Measurements from ENCODE around the gene CDK11B. TPM values are rescaled to one million over a fixed set of nuclear protein-coding genes. Genes with fewer than 3 reads are reported as not detected.
"Not testable (repeated sequence)": the region's sequence is repeated elsewhere in the genome, so short reads cannot be mapped to it uniquely, and the experiment has no call there.

The CDK11B gene
- total RNA-seq, 1 experiment from 2014 or later: 12.9 TPM

- no peak for DNase-seq (ENCODE audit: low spot score)
- in situ Hi-C loops (cut with HindIII; ENCODE audit: low sequenced_read_pairs): no loop called here
Measured at GRCh38 chr1:1664941-1665814, 6.4 kb upstream of the CDK11B start.

DNA sequence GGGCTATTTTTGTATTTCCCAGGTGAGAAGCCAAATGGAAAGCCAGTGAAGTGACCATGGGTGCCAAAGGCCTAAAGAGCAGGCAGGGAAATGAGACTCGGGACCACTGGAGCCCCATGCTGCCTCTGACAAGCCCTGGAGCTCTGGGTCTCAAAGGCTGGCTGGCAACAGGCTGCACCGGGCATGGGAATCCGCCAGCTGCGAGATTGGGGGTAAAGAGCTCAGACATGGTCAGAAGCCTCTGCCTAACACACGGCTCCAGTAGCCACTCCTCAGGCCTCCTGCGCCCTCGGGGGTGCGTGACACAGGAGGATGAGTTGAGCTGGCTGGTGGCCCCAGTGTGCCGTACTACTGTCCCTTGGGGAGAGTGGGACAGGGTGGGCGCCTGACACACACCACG is 5.5 kb upstream of the CDK11B start:
- in situ Hi-C loops (cut with HindIII; ENCODE audit: low sequenced_read_pairs); DNase-seq (ENCODE audit: low spot score): not testable (repeated sequence)

DNA sequence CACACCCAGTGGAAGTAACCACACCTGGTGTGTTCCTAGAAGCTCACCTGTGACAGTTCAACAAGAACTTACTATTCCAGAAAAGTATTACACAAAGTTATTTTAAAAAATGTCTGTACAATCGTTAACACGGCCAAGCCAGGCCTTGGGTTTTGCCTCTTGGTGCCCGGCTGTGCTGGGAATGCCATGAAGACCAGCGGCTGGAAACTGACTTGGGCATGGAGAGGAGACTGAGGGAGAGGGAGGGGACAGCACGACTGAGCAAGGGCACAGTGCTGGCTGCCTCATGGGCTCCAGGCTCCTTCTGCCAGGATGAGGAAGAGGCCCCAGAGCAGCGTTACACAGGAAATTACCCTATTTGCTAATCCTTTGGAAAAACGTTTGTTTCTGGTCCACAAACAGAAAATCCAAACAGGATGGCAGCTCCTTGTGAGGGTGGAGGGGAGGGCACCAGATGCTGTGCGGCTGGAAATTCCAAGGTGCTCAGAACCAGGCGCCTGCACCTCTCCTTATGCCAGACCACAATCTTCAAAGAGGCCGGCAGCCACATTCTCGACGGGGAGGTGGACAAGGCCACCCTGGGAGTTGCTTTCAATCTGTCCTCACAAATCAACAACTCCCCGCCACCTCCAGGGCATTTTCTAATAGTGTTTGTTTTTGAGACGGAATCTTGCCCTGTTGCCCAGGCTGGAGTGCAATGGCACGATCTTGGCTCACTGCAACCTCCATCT is 4.2 kb upstream of the CDK11B start:
- in situ Hi-C loops (cut with HindIII; ENCODE audit: low sequenced_read_pairs); DNase-seq (ENCODE audit: low spot score): not testable (repeated sequence)

DNA sequence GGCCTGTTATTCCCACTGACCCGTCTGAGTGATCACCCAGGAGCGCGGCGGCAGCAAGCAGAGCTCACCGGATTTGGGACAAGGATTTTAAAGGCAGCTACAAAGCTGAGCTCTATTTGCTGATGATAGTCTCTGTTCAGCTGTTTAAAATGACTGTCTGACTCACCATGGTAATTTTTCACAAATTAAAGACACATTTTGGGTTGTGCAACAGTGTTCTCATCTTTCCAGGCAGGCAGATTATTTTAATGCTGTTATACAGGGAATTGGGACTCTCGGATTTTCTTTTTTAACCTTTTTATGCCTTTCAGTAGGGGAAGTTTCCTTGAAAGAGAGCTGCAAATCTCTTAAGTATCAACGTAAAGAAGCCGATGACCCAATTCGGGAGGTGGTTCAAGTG is 3.6 kb upstream of the CDK11B start:
- in situ Hi-C loops (cut with HindIII; ENCODE audit: low sequenced_read_pairs); DNase-seq (ENCODE audit: low spot score): not testable (repeated sequence)

DNA sequence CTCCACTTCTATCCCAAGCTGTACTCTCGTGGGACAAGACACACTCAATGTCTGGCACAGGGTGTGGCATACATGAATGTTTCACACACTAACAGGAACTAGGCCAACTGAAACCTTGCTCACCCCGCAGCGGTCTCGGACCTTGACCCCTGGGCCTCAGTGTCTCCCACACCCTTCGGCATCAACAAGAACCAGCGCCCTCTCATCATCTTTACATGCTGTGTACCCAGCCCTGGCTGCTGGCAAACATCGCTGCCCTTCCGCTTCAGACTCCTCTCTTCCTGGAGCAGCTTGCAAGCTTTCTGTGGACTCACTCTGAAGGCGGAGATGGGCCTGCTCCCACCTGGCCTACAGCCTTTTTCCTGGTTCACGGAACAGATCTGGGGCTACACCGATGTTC is 10.5 kb downstream of the CDK11B start:
- DNase-seq (ENCODE audit: low spot score); in situ Hi-C loops (cut with HindIII; ENCODE audit: low sequenced_read_pairs): not testable (repeated sequence)

- in situ Hi-C loops (cut with HindIII; ENCODE audit: low sequenced_read_pairs): not testable (repeated sequence)
Measured at GRCh38 chr1:1647567-1648241, 11.1 kb downstream of the CDK11B start.

DNA sequence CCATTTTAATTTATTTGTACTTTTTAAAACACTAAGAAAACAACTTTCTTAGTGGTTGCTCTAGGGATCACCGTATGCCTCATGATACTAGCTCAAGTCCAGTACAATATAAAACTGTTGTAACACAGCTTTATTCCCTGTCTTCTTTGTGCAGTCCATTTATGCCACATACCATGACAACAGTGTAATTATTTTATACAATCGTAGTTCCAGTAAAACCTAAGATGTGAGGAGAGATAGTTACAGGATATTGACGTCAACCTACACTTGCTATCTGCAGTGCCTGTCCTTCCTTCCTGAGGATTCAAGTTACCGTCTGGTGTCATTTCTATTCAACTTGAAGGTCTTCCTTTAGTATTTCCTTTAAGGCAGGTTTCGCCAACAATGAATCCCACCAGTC is 12.5 kb downstream of the CDK11B start:
- DNase-seq (ENCODE audit: low spot score); in situ Hi-C loops (cut with HindIII; ENCODE audit: low sequenced_read_pairs): not testable (repeated sequence)

More at GRCh38 chr1:1647567-1648241, 11.1 kb downstream of the CDK11B start:
- not testable (repeated sequence) for DNase-seq (ENCODE audit: low spot score)

DNA sequence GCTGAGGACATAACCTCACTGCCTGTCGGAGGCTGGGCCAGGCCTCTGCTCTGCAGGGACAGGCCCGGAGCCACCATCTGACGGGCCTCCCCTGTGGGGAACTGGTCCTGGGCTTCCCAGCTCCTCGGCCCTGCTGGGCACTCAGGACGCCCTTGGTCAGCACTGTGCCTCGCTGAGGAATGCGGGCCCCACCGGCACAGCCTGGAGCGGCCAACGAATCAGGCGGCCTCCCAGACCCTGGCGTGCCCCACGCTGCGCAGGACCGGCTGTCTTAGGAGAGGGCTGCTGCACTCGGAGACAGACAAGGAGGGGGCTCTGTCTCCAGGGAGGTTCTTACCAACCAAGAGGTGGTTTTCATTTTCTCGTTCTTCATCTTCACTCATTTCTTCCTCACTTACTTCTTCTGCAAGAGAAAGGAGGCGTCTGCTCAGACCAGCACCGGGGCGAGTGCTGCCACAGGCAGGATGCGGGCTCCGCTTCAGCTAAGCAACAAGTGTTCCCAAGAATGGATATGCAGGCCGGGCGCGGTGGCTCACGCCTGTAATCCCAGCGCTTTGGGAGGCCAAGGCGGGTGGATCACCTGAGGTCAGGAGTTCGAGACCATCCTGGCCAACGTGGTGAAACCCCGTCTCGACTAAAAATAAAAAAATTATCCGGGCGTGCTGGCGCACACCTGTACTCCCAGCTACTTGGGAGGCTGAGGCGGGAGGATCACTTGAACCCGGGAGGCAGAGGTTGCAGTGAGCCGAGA is 17.9 kb downstream of the CDK11B start:
- in situ Hi-C loops (cut with HindIII; ENCODE audit: low sequenced_read_pairs): not testable (repeated sequence)

DNA sequence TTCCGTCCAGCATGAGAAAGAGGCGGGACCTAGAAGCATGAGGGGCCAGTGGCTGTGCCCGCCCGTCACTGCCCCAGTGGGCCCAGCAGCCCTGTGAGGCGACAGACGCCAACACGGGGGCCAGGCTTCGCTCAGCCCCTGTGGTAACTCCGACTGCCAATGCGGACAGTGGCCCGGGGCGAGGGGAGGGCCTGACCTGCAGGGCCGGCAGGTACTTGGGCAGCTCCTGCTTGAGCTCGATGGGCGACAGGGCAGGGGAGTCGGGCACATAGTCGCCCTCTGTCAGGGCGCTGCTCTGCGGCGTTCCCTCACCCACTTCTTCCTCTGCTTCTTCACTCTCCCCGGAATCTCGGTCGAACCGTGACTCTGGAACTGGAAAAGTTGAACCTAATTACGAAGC is 18.7 kb downstream of the CDK11B start:
- DNase-seq (ENCODE audit: low spot score); in situ Hi-C loops (cut with HindIII; ENCODE audit: low sequenced_read_pairs): not testable (repeated sequence)

More for the DNA sequence above, 17.9 kb downstream of the CDK11B start:
- not testable (repeated sequence) for DNase-seq (ENCODE audit: low spot score)

DNA sequence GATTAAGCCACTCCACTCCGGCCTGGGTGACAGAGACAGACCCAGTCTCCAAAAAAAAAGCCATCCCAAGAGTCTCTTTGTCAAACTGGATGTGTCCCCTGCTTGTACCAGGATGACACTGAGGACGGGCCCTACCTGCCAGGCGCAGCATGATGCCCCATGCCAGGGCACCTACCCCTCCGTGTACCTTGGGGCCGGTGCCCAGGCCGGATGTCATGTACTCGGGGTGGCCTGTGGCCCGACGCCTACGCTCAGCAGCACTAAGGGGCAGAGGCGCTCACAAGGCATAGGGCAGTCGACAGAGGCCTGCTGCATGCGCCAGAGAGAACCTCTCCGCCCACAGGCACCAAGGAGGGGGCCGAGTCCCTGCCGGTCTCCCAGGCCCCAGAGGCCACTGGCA is 19.4 kb downstream of the CDK11B start:
- DNase-seq (ENCODE audit: low spot score); in situ Hi-C loops (cut with HindIII; ENCODE audit: low sequenced_read_pairs): not testable (repeated sequence)

DNA sequence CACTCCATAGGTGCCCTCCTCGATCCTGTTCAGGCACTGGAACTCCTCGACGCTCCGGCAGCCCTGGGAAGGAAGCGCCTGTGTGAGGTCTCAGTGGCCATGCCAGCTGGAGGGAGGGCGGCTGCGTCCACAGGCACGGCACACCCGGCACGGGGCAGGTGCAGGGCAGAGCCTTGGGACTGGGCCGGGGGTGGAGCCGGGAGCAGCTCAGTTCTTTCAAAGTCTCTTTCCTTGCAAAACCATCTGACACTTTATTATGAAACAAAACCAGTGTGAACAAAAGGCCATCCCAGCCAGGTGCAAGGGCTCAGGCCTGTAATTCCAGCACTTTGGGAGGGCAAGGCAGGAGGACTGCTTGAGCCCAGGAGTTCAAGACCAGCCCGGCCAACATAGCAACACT is 20.3 kb downstream of the CDK11B start:
- in situ Hi-C loops (cut with HindIII; ENCODE audit: low sequenced_read_pairs); DNase-seq (ENCODE audit: low spot score): not testable (repeated sequence)

DNA sequence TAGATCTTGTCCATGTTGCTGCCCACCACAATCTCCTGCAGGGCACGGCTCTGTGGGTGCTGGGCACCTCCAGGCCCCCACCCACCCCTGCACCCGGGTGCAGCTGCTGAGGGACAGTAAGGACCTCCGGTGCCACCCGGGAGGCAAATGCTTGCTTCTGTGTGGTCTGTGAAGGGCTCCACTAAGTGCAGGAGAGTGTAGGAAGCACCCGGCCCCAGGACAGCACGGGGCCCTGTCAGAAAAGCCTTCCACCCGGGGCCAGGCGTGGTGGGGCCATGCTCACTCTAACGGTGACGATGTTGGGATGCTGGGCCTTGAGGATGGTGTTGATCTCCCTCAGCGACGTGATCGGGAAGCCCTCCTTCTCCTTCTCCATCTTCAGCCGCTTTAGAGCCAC is 21.3 kb downstream of the CDK11B start:
- DNase-seq (ENCODE audit: low spot score); in situ Hi-C loops (cut with HindIII; ENCODE audit: low sequenced_read_pairs): not testable (repeated sequence)

DNA sequence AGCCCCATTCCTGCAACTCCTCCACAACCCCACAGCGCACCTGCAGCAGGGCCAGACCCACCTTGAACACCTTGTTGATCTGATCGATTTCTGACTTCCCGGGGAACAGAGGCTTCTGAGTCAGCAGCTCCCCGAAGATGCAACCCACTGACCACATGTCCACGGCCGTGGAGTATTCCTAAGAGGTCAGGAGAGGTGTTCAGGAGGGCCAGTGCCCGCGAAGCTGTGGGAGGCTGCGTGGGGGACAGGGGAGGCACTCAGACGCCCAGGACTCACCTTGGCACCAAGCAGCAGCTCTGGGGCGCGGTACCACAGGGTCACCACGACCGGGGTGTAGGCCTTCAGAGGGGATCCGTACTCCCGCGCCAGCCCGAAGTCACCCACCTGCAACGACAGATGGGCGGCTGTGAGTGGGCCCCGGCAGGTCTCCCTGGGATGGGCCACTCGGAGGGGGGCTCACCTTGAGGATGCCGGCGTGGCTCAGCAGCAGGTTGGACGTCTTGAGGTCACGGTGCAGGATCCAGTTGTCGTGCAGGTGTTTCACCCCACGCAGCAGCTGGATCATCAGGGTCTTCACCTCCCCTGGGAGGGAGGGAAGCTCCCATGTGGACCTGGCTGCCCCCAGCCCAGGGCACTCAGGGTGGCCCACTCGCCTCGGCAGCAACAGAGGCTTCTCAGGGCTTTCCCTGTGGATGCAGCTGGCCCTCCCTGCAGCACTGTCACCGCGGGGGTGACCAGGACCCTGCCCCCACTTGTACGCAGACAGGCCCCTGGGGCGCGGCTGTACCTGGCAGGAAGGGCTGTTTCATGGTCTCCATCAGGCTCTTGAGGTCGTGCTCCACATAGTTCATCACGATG is 22.0 kb downstream of the CDK11B start:
- DNase-seq (ENCODE audit: low spot score); in situ Hi-C loops (cut with HindIII; ENCODE audit: low sequenced_read_pairs): not testable (repeated sequence)

DNA sequence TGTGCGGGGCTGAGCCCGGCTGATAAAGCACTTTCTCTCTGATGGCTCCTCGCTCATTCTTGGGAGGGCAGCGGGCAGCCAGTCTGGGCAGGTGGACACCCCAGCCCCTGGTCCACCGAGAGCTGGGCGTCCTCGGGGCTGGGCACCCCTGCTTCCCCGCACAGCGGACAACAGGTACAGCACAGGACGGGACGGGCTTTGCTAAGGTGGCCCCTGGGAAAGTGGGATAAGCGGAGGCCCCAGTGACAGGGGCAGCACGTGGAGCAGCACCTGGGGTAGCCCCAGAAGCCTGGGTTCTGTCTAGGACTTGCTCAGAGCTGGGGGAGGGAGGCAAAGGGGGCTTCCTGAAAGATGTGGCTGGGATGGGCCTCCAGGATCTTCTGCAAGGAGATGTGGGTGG is 24.2 kb downstream of the CDK11B start:
- in situ Hi-C loops (cut with HindIII; ENCODE audit: low sequenced_read_pairs); DNase-seq (ENCODE audit: low spot score): not testable (repeated sequence)

DNA sequence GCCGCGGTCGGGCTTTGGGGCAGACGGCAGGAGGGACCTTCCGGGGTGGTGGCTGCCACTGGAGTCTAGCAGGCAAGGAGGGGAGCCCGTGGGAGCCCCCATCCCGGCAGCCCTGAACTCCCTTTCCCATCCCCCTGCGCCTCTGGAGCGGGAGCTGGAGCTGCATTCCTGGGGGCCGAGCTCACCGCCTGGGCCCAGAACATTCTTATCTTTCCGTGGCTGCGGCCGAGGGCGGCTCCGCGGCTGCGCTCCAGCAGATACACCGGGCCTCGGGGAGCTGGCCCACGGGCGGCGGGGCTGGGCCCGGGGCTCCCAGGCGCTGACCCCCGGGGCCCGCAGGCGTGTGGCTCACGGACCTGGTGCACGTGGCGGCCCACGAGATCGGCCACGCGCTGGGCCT is 25.4 kb downstream of the CDK11B start:
- DNase-seq (ENCODE audit: low spot score); in situ Hi-C loops (cut with HindIII; ENCODE audit: low sequenced_read_pairs): not testable (repeated sequence)

GRCh38 chr1:1631782-1632420 is 26.9 kb downstream of the CDK11B start, which contains the start of gene MMP23B:
Gene MMP23B, plus strand, starts transcription at chr1:1632173. Its CDS starts 46 bp downstream, at chr1:1632219.
- in situ Hi-C loops (cut with HindIII; ENCODE audit: low sequenced_read_pairs): no loop called here
- no peak for DNase-seq (ENCODE audit: low spot score)

DNA sequence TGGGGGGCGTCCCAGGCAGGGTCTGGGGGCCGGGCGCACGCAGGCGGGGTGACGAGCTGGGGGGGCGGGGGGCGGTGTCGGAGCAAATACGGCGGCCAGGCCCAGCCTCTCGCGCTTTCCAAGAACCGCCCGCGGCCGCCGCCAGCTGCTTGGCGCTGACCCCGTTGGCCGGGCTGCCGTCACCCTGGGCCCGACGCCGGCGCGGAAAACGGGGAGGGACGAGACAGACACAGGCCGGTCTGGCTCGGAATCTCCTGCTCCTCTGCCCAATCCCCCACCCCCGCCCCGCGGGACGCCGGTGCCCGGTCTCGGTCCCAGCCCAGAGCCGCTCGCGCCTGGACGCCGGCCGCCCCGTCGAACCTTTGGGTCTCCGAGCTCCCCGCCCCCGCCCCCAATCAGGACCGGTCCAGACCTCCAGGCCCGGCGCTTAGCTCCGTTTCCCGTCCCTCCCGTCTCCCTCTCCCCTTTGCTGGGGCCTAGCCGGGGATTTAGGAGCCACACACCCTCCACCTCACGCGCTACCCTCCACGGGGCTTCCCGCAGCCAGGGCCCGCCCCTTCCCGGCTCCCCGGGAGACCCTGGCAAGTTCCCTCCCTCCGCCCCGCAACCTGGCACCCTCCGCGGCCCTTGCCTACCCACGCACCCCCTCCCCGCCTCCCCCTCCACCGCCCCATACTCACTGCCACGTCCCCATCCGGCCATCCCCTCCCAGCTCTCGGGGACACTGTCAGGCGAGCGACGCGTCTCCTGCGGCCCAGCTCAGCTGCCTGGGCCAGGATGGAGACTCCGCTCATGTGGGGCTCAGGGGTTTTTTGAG is 27.6 kb downstream of the CDK11B start:
- no peak for DNase-seq (ENCODE audit: low spot score)
- in situ Hi-C loops (cut with HindIII; ENCODE audit: low sequenced_read_pairs): no loop called here
